Retinal pigment epithelial cell (primary cell): ENCODE data around the gene TCOF1.

Experiments used
- DNase-seq: peaks from one replicate; pipeline ENCODE4 v3.0.0-alpha.2; 2010; ENCODE audit warnings: low read depth
- H3K4me3 ChIP-seq: 2 replicates; pipeline ENCODE4 v1.5.1; 2011; ENCODE audit warnings: mild to moderate bottlenecking, low read length, control low read depth, moderate library complexity
- CTCF ChIP-seq: conservative IDR thresholded peaks from 2 replicates; pipeline ENCODE4 v1.5.1; 2011; ENCODE audit warnings: low read depth, low read length, control low read depth, inconsistent platforms

The TCOF1 gene

GRCh38 chr5:150386024-150386855 lies 28.7 kb downstream of the TCOF1 start:
- H3K4me3 ChIP-seq: no peak overlapping the region
- TF ChIP-seq CTCF: no peak
- DNase-seq: no peak

- no peak for TF ChIP-seq CTCF
- no peak for DNase-seq
Observed at GRCh38 chr5:150389531-150390266, 32.2 kb downstream of the TCOF1 start.

GRCh38 chr5:150391064-150391834 lies 33.8 kb downstream of the TCOF1 start:
- TF ChIP-seq CTCF: no peak
- no peak for DNase-seq
- no peak overlapping the region for H3K4me3 ChIP-seq

More at GRCh38 chr5:150389531-150390266, 32.2 kb downstream of the TCOF1 start:
- H3K4me3 ChIP-seq: no peak overlapping the region

GRCh38 chr5:150391986-150392385 lies 34.5 kb downstream of the TCOF1 start:
- DNase-seq: no peak
- TF ChIP-seq CTCF: no peak
- H3K4me3 ChIP-seq: no peak overlapping the region

GRCh38 chr5:150392680-150393079 lies 35.2 kb downstream of the TCOF1 start:
- DNase-seq: no peak
- TF ChIP-seq CTCF: no peak
- no peak overlapping the region for H3K4me3 ChIP-seq

GRCh38 chr5:150393096-150393645 lies 35.7 kb downstream of the TCOF1 start:
- H3K4me3 ChIP-seq: no peak overlapping the region
- TF ChIP-seq CTCF: no peak
- no peak for DNase-seq
